Aorta (tissue), 5 donors: ENCODE measurements around the gene ARID5B. TPM values are rescaled to one million over a fixed set of nuclear protein-coding genes. Genes with fewer than 3 reads are reported as not detected.
A peak's percentile ranks its signal among the peaks of the same experiment; 100 is the strongest.

Experiments used
- ATAC-seq: fragments of 200-7000 bp; cut with Tn5 transposase; one replicate; pipeline ENCODE4 v1.9.1; 2022; ENCODE audit warnings: moderate library complexity; ENCODE audit not compliant: low FRiP score
- DNase-seq, 2 donors: peaks; one replicate each; pipeline ENCODE4 v3.0.0-alpha.2; 2020
- H3K27ac ChIP-seq, 2 donors: one replicate each; pipeline ENCODE4 v1.5.1; 2013; ENCODE audit warnings: low read length in 2 of 2, mild to moderate bottlenecking in 2 of 2, moderate library complexity in 2 of 2, control low read depth in 1 of 2, inconsistent platforms in 1 of 2, low read depth in 1 of 2
- H3K27me3 ChIP-seq, 2 donors: one replicate each; pipeline ENCODE4 v1.6.1; 2013; ENCODE audit warnings: control low read depth in 1 of 2, low read length in 1 of 2, mild to moderate bottlenecking in 1 of 2, moderate library complexity in 1 of 2; ENCODE audit not compliant: insufficient read depth in 2 of 2, control insufficient read depth in 1 of 2
- H3K36me3 ChIP-seq, 2 donors: one replicate each; pipeline ENCODE4 v1.6.1; 2013; ENCODE audit warnings: control low read depth in 1 of 2, low read length in 1 of 2, mild to moderate bottlenecking in 1 of 2; ENCODE audit not compliant: insufficient read depth in 2 of 2, control insufficient read depth in 1 of 2
- H3K4me1 ChIP-seq, 2 donors: one replicate each; pipeline ENCODE4 v1.6.1; 2013; ENCODE audit warnings: low read length in 2 of 2, control low read depth in 1 of 2, mild to moderate bottlenecking in 1 of 2, moderate library complexity in 1 of 2; ENCODE audit not compliant: insufficient read depth in 2 of 2, control insufficient read depth in 1 of 2
- H3K4me3 ChIP-seq, 2 donors: one replicate each; pipeline ENCODE4 v1.5.1; 2013; ENCODE audit warnings: low read length in 2 of 2, control low read depth in 1 of 2, mild to moderate bottlenecking in 1 of 2
- H3K9me3 ChIP-seq: one replicate; pipeline ENCODE4 v1.6.1; 2013; ENCODE audit warnings: mild to moderate bottlenecking, low read length; ENCODE audit not compliant: control insufficient read depth
- WGBS, 2 donors: extraction: QIAGEN DNeasy Blood & Tissue Kit; methylation state at CpG; one replicate each; pipeline ENCODE4 v1.1.7; 2013; 5-methylcytosine and 5-hydroxymethylcytosine counted together
- intact Hi-C, 2 donors: fragments of 100-400 bp; cut with DNase I; formaldehyde crosslinking; loops; one replicate each; pipeline versions ENCODE4 v1.14.2 to v1.15.0; 2022
- polyA plus RNA-seq, 2 donors: library from polyadenylated mRNA; stranded (reverse); fragments of 200-250 nt; gene quantifications; one replicate each; pipeline ENCODE4 v1.2.3, GENCODE V29; 2013
- total RNA-seq, 2 donors: library from RNA; stranded (reverse); fragmentation: NEBNext Ultra II Directional; extraction: Animal tissue kit (Norgen Biotek cat#: 25700); gene quantifications; one replicate each; pipeline ENCODE4 v1.2.1, GENCODE V29; 2021
- donor health status: healthy with polysubstance abuse.
- donor health status: Bipolar disorder and iron deficiency.
- donor health status: DM: no; HTN: no; CAD: no.
- donor health status: DM: no; HTN: no; CAD: no.
- donor health status: DM: yes; HTN: yes; CAD: no.

ARID5B gene
- total and polyA plus RNA-seq, 4 donors, result 7.8 to 143 (median 49.7) TPM

DNA sequence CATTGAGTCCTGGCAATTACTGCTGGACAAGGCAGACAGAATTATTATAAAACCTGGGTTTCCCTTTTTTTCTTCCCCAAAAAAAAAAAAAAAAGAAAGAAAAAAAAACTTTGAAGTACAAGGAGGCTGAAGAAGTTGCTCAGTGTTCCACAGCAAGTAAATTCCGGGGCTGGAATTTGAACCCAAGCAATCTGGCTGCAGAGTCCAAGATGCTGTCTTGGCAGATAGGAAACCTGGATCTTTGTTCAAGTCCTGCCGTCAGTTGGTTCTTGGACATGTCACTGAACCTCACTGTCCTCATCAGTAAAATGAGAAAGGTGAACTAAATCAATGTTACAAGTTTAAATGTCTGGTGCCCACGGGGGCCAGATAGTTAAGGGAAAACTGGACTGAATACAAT lies 35.3 kb downstream of the ARID5B start:
- peaks cover 2 to 11% of the 10 kb centered on the region in 2 donors for H3K4me1 ChIP-seq
- no peaks in the 10 kb centered on the region for H3K9me3 ChIP-seq
- intact Hi-C loops, result no loop called here
- H3K27ac ChIP-seq, result peak overlapping the region; percentile 8 to 59
- DNase-seq (no peak), ATAC-seq (no peak)
- no peak overlapping the region for H3K4me3 ChIP-seq
- no peaks in the 10 kb centered on the region for H3K36me3 ChIP-seq
- WGBS, 2 donors, result 42 to 45% methylated on average over 3 of the region's 3 CpGs
- H3K27me3 ChIP-seq, result no peaks in the 10 kb centered on the region

DNA sequence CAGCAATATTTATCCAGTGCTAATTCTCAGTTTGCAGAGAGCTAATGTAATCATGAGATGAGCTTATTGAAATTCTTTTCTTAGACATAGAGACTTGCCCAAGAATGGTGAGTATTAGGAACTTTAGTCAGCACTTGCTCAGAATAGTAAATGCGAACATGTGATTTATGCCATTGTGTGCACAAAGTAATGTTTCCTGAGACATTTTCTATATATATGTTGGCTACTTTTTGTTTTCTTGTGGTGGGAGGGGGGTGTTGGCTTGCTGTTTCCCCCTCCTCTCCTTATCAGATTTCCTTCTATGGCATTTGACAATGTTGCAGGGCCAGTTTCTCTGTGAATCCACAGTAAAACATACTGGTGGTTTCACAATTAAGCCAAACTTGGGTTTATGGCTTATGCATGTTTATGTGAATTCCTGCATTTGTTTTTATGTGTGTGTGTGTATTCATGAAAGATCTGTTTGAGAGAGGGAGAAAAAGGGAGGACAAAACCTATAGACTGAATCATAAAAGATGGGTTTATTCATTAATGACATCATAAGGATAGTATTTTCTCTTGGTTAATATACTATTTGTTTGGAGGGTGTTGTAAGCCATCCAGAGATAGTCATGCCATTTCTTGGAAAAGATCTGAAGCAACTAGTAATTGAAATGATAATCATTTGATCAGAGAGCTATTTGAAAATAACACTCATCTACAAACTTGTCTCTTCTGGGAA lies 36.3 kb downstream of the ARID5B start:
- WGBS, 2 donors, result 0 to 12% methylated on average over 1 of the region's 1 CpG
- H3K27me3 ChIP-seq, result no peaks in the 10 kb centered on the region
- DNase-seq (no peak), ATAC-seq (peak; percentile 64)
- H3K4me1 ChIP-seq, result peaks cover 2 to 11% of the 10 kb centered on the region in 2 donors
- H3K4me3 ChIP-seq, result peak overlapping the region in 1 of 2 donors; percentile 34
- H3K9me3 ChIP-seq, result no peaks in the 10 kb centered on the region
- H3K27ac ChIP-seq, result peak overlapping the region in 1 of 2 donors; percentile 59
- no peaks in the 10 kb centered on the region for H3K36me3 ChIP-seq
- intact Hi-C loops, result loop anchor here in 1 of 2 donors (2.0 kb wide), 1 partner anchor 33 kb away; no protein-coding TSS in a partner anchor

DNA sequence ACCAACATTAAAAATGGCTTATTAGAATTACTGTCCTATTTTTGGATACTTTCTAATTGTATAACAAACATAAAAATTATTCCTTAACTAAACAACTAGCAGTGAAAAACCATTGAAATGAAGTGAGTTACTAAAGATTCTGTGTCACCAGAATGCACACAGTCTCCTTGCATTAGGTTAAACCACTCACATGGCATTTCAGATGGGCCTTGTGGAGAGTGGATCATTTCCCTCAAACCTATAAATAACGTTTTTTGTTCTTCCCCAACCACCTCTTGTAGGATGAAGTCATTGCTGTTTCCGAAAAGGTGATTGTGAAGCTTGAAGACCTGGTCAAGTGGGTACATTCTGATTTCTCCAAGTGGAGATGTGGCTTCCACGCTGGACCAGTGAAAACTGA lies 38.4 kb downstream of the ARID5B start:
- H3K9me3 ChIP-seq, result no peaks in the 10 kb centered on the region

DNA sequence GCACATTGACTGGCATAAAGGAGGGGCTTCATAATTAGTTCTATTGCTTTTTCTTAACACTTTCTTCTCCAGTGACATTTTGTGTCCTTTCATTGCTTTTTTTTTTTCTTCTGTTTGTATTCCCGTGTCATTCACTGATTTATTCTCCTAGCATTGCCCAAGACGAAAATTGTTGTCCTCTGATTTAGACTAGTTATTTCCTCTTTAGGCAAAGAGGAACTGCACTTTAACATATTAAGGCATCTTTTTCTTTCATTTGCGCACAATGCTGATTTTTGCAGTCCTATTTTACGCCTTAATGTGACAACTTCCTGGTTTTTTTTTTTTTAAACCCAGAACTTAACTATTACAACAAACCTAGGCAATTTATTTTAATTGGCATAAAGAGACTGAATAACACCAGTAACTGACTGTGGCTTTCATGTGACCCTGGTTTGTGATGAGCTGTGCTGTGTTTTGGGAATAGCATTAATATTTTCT lies 39.7 kb downstream of the ARID5B start:
- Histone ChIP-seq H3K4me1 (peaks cover 2 to 16% of the 10 kb centered on the region in 2 donors), H3K9me3 (no peaks in the 10 kb centered on the region), H3K4me3 (no peak overlapping the region), H3K27me3 (no peaks in the 10 kb centered on the region), H3K36me3 (no peaks in the 10 kb centered on the region), H3K27ac (no peak overlapping the region)
- intact Hi-C loops, result loop anchor here (5.0 kb wide), 2 partner anchors 39 to 51 kb away; partner anchors contain the start of gene ARID5B (in 1 of the 2)
- WGBS, 2 donors, result 58 to 60% methylated on average over 4 of the region's 4 CpGs
- no peak for DNase-seq
- no peak for ATAC-seq

More for the DNA sequence above, 38.4 kb downstream of the ARID5B start:
- DNase-seq (no peak), ATAC-seq (no peak)
- Histone ChIP-seq H3K36me3 (no peaks in the 10 kb centered on the region), H3K4me1 (peaks cover 2 to 15% of the 10 kb centered on the region in 2 donors), H3K27me3 (no peaks in the 10 kb centered on the region), H3K4me3 (no peak overlapping the region), H3K27ac (peak overlapping the region in 1 of 2 donors; percentile 81)
- intact Hi-C loops, result loop anchor here (2.0 to 5.0 kb wide), 3 partner anchors 35 to 52 kb away; partner anchors contain the start of gene ARID5B (in 1 of the 2)
- 66 to 71% methylated on average over 3 of the region's 3 CpGs for WGBS, 2 donors

DNA sequence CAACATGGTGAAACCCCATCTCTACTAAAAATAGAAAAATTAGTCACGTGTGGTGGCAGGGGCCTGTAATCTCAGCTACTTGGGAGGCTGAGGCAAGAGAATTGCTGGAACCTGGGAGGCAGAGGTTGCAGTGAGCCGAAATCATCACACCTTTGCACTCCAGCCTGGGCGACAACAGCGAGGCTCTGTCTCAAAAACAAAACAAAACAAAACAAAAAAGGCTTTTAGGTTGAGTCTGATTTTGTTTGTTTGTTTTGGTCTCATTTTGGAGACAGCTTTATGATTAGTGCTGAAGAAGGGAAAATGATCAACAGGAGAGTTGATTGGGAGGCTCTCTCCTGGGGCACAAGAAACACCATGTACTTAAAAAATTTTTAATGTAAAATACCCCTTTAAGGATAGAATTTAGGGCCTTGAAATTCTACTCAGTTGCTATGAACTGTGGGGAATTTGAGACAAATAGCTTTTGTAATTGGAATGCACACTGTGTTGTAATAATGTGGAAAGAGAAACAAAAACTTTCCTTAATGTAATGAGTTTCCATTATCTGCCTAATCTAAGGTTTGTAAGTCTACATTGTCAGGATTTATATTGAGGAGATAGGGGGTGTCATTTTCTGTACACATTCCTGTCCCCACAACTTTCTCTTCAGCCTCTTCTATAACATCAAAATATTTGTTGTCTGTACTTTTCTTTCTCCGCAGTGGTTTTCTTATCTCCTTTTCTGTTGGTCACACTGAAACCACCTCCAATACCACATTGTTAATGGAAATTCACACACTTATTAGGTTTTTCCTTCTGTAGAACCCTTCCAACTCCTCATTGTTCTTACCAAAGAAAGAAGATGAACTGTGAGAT lies 41.3 kb downstream of the ARID5B start:
- peak overlapping the region; percentile 17 to 93 for H3K27ac ChIP-seq
- peak; percentile 60 for ATAC-seq
- whole genome bisulfite sequencing, 2 donors, result 68 to 71% methylated on average over 5 of the region's 5 CpGs
- intact Hi-C loops, result loop anchor here (5.0 kb wide), 2 partner anchors 41 to 49 kb away; partner anchors contain the start of gene ARID5B (in 1 of the 2)
- no peak for DNase-seq
- peaks cover 0 to 16% of the 10 kb centered on the region in 2 donors for H3K4me1 ChIP-seq
- H3K9me3 ChIP-seq, result no peaks in the 10 kb centered on the region
- H3K27me3 ChIP-seq, result no peaks in the 10 kb centered on the region
- no peaks in the 10 kb centered on the region for H3K36me3 ChIP-seq
- H3K4me3 ChIP-seq, result peak overlapping the region in 1 of 2 donors; percentile 41

DNA sequence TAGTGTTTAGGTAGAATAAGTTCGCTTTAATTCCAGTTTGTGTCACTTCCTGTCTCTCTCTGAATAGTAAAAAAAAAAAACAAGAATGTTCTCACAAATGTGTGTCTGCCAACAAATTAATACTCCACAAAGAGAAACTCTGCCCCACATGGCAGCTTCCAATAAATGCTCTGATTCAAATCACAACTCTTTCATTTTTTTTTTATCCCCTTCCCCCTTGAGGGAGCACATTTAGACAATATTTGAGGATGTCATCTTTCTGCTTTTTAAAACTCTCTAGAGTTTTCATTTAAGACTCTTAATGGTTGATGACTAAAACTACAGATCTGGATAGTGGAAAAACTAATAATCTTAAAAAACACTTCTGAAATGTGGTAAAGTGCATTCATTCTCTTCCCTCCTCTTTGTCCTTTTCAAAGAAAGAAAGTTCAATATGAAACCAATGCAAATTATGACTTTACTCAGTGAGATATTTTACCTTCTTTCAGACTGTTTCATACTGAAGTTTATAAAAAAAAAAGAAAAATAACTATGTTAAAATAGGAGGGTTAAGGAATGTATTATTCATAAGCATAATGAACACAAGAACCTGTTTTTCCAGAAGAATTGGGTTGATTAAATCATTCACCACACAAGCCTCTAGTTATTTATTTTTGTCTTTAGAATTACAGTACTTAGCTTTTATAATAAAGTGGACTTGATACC lies 42.3 kb downstream of the ARID5B start:
- no peaks in the 10 kb centered on the region for H3K36me3 ChIP-seq
- H3K27ac ChIP-seq, result no peak overlapping the region
- H3K9me3 ChIP-seq, result no peaks in the 10 kb centered on the region
- WGBS, 2 donors, result 3 to 9% methylated on average over 1 of the region's 1 CpG
- ATAC-seq (peak; percentile 63), DNase-seq (no peak)
- H3K4me1 ChIP-seq, result peaks cover 0 to 11% of the 10 kb centered on the region in 2 donors
- H3K4me3 ChIP-seq, result no peak overlapping the region
- intact Hi-C loops, result loop anchor here (5.0 kb wide), 2 partner anchors 42 to 48 kb away; partner anchors contain the start of gene ARID5B (in 1 of the 2)
- H3K27me3 ChIP-seq, result no peaks in the 10 kb centered on the region

DNA sequence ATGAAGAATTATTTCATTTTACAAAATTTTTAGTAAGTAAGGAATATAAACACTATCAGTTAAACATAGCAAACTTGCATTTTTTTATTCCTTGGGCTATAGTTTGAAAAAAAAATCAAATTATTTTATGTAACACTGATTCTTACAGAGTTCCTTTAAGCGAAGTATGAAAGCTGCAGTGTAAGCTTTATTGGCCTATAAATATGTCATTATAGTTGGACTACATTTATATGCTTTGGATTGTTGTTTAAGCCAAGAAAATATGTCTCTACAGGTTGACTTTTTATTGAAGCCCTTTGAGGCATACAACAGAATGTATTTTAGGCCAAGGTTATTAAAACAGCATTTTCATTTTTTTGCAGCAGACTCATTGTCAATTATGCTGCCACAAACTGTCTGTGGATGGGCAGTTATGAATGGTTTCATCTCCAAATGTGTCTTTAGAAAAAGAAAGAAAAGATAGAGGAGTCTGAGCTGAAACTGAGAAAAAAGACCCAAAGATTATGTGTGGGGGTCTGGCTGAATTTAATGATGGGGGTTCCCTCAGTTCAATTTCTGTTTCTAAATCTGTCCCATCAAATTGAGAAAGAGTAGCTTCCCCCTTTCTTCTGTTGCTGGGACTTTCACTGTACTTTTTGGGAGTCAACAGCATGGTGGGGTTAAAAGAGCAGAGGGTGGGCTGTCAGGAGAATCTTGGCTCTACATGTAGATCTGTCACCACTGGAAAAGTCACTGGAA lies 43.1 kb downstream of the ARID5B start:
- intact Hi-C loops, result loop anchor here (5.0 kb wide), 2 partner anchors 42 to 48 kb away; partner anchors contain the start of gene ARID5B (in 1 of the 2)
- no peaks in the 10 kb centered on the region for H3K36me3 ChIP-seq
- H3K4me1 ChIP-seq, result peaks cover 0 to 10% of the 10 kb centered on the region in 2 donors
- DNase-seq, result no peak
- H3K9me3 ChIP-seq, result no peaks in the 10 kb centered on the region
- ATAC-seq, result no peak
- whole genome bisulfite sequencing, 2 donors, result 67% methylated on average over 1 of the region's 1 CpG
- no peaks in the 10 kb centered on the region for H3K27me3 ChIP-seq
- no peak overlapping the region for H3K4me3 ChIP-seq
- H3K27ac ChIP-seq, result peak overlapping the region in 1 of 2 donors; percentile 57
